Activated CD8-positive, alpha-beta T cell treated with anti-CD3 and anti-CD28 coated beads, Interleukin-2, amount 10 ng/mL, durations not matched to agents 7 days and 5 days (primary cell): Measurements from ENCODE around the gene ZNF610. TPM values are rescaled to one million over a fixed set of nuclear protein-coding genes. Genes with fewer than 3 reads are reported as not detected.
"Not testable (repeated sequence)": the region's sequence is repeated elsewhere in the genome, so short reads cannot be mapped to it uniquely, and the experiment has no call there.

ENCODE experiments used
- ATAC-seq: fragments of 150-1000 bp; cut with Tn5 transposase; one replicate; pipeline ENCODE4 v1.10.0; 2021; ENCODE audit warnings: moderate library complexity
- CTCF ChIA-PET: fragments of 350-600 bp; sonication (Branson Sonifier 250); formaldehyde crosslinking; loops from one replicate; lab custom pipeline; 2021; ENCODE audit warnings: antibody characterized with exemption; lab: Charles Lee
- POLR2A ChIA-PET: fragments of 350-600 bp; sonication (Branson Sonifier 250); formaldehyde crosslinking; loops from one replicate; lab custom pipeline; 2021; ENCODE audit warnings: antibody characterized with exemption; lab: Charles Lee
- DNase-seq: peaks from one replicate; pipeline ENCODE4 v3.0.0-alpha.2; 2020
- H3K27ac Mint-ChIP-seq: one replicate; pipeline ENCODE4 v1.8.0; 2021; ENCODE audit warnings: mild to moderate bottlenecking, mixed read lengths
- H3K27me3 Mint-ChIP-seq: one replicate; pipeline ENCODE4 v1.8.0; 2021; ENCODE audit warnings: low read depth, mixed read lengths
- H3K36me3 Mint-ChIP-seq: one replicate; pipeline ENCODE4 v1.8.0; 2021; ENCODE audit warnings: low read depth, mixed read lengths
- H3K4me1 Mint-ChIP-seq: one replicate; pipeline ENCODE4 v1.8.0; 2021; ENCODE audit warnings: low read depth, mixed read lengths
- H3K4me3 Mint-ChIP-seq: one replicate; pipeline ENCODE4 v1.8.0; 2021; ENCODE audit warnings: mild to moderate bottlenecking, mixed read lengths
- H3K9me3 Mint-ChIP-seq: one replicate; pipeline ENCODE4 v1.8.0; 2022; ENCODE audit warnings: mixed read lengths; ENCODE audit not compliant: insufficient read depth
- total RNA-seq, 2 experiments: library from RNA; stranded (reverse); gene quantifications; one replicate each; pipeline ENCODE4 v1.2.3, GENCODE V29; 2021

ZNF610 gene
- total RNA-seq, 2 experiments from 2014 or later = 1.5 to 1.6 TPM

- peaks cover 40% of the 10 kb centered on the region for H3K36me3 Mint-ChIP-seq
- DNase-seq (no peak), ATAC-seq (no peak)
- H3K4me3 Mint-ChIP-seq = peak overlapping the region; percentile 97
- ChIA-PET POLR2A (interaction anchor here (1.0 kb wide), 1 partner anchor 10 kb away, joined by 4 read pairs; no protein-coding TSS in a partner anchor), CTCF (no interaction called here)
- H3K9me3 Mint-ChIP-seq = peaks cover 29% of the 10 kb centered on the region
- peak overlapping the region; percentile 99 for H3K27ac Mint-ChIP-seq
- H3K4me1 Mint-ChIP-seq = peaks cover 13% of the 10 kb centered on the region
- no peaks in the 10 kb centered on the region for H3K27me3 Mint-ChIP-seq
Measured at GRCh38 chr19:52336791-52337381, 843 bp downstream of the ZNF610 start.

DNA sequence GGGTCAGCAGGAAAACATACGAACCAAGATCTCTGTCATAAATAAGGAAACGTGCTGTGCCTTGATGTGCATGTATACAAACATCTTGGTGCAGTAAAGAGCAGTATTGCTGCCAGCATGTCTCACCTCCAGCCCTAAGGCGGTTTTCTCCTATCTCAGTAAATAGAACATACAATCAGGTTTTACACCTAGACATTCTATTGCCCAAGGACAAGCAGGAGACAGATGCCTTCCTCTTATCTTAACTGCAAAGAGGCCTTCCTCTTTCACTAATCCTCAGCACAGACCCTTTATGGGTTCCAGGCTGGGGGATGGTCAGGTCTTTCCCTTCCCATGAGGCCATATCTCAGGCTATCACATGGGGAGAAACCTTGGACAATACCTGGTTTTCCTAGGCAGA, 3.0 kb downstream of the ZNF610 start:
- Mint-ChIP-seq H3K4me1 (peaks cover 13% of the 10 kb centered on the region), H3K9me3 (peaks cover 13% of the 10 kb centered on the region), H3K36me3 (peaks cover 38% of the 10 kb centered on the region)
- H3K4me3 Mint-ChIP-seq, ATAC-seq, H3K27ac Mint-ChIP-seq, CTCF ChIA-PET, POLR2A ChIA-PET, DNase-seq, H3K27me3 Mint-ChIP-seq: not testable (repeated sequence)

- H3K9me3 Mint-ChIP-seq = peaks cover 12% of the 10 kb centered on the region
- H3K27ac Mint-ChIP-seq = no peak overlapping the region
- POLR2A ChIA-PET = no interaction called here
- DNase-seq (peak; percentile 66), ATAC-seq (peak; percentile 57)
- CTCF ChIA-PET = no interaction called here
- H3K4me3 Mint-ChIP-seq = no peak overlapping the region
- H3K4me1 Mint-ChIP-seq = no peaks in the 10 kb centered on the region
- peaks cover 16% of the 10 kb centered on the region for H3K36me3 Mint-ChIP-seq
- no peaks in the 10 kb centered on the region for H3K27me3 Mint-ChIP-seq
Measured at GRCh38 chr19:52343548-52343947, 7.5 kb downstream of the ZNF610 start.

DNA sequence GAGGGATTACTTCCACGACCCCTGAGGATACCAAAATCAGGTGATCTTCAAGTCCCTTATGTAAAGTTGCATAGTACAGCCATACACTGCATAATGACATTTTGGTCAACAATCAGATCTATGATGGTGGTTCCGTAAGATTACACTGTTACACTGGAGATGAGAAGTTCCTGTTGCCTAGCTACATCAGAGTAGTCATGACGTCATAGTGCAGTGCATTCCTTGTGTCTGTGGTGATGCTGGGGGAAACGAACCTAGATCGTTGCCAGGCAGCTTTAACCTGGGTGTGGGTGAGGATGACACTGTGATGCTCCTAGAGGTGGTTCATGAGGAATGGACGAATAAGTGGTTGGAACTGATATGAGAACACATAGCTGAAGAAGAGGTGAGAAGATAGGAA, 9.1 kb downstream of the ZNF610 start:
- ChIA-PET CTCF (no interaction called here), POLR2A (no interaction called here)
- ATAC-seq (no peak), DNase-seq (no peak)
- H3K4me3 Mint-ChIP-seq = no peak overlapping the region
- H3K9me3 Mint-ChIP-seq = peaks cover 15% of the 10 kb centered on the region
- no peaks in the 10 kb centered on the region for H3K4me1 Mint-ChIP-seq
- H3K36me3 Mint-ChIP-seq = peaks cover 17% of the 10 kb centered on the region
- H3K27me3 Mint-ChIP-seq = no peaks in the 10 kb centered on the region
- no peak overlapping the region for H3K27ac Mint-ChIP-seq

DNA sequence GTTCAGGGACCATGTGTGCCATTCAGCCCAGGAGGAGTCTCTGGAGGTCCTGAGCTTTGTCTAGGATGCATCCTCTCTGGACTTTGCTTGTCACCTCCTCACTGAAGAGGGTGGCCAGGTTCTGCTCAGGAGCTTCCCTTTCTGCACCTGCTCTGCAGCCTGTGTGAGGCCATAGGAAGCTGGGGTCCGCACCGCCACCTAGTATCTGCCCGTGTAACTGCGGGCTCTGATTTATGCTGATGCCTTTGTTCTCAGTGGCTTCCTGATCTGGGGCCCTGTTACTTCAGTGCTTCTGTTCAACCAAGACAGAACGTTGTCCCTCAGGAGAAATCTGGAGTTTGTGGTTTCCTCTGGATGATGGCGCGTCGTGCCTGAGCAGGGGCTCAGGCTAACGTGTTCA, 15.5 kb downstream of the ZNF610 start:
- ChIA-PET POLR2A (interaction anchor here (0.7 kb wide), 1 partner anchor 1883 kb away, joined by 4 read pairs; no protein-coding TSS in a partner anchor), CTCF (no interaction called here)
- H3K36me3 Mint-ChIP-seq = peaks cover 43% of the 10 kb centered on the region
- no peak for ATAC-seq
- no peak for DNase-seq
- H3K27ac Mint-ChIP-seq = no peak overlapping the region
- no peaks in the 10 kb centered on the region for H3K27me3 Mint-ChIP-seq
- H3K4me3 Mint-ChIP-seq = no peak overlapping the region
- H3K4me1 Mint-ChIP-seq = no peaks in the 10 kb centered on the region
- H3K9me3 Mint-ChIP-seq = peaks cover 37% of the 10 kb centered on the region

DNA sequence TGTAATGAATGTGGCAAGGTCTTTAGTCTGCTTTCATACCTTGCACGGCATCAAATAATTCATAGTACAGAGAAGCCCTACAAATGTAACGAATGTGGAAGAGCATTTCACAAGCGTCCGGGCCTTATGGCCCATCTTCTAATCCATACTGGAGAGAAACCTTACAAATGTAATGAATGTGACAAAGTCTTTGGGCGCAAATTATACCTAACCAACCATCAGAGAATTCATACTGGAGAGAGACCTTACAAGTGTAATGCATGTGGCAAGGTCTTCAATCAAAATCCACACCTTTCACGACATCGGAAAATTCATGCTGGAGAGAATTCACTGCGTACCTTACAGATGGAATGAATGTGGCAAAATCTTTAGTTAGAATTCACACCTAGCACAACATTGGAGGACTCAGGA, 30.4 kb downstream of the ZNF610 start:
- ChIA-PET CTCF (no interaction called here), POLR2A (no interaction called here)
- ATAC-seq (no peak), DNase-seq (no peak)
- no peak overlapping the region for H3K27ac Mint-ChIP-seq
- H3K36me3 Mint-ChIP-seq = peaks cover 42% of the 10 kb centered on the region
- H3K4me1 Mint-ChIP-seq = peaks cover 15% of the 10 kb centered on the region
- no peaks in the 10 kb centered on the region for H3K27me3 Mint-ChIP-seq
- H3K4me3 Mint-ChIP-seq = no peak overlapping the region
- H3K9me3 Mint-ChIP-seq = peaks cover 41% of the 10 kb centered on the region

- Mint-ChIP-seq H3K27me3 (no peaks in the 10 kb centered on the region), H3K9me3 (peaks cover 43% of the 10 kb centered on the region), H3K4me3 (peak within 1 kb of the TSS; percentile 88), H3K36me3 (peaks cover 54% of the 10 kb centered on the region), H3K4me1 (peaks cover 17% of the 10 kb centered on the region), H3K27ac (peak within 1 kb of the TSS; percentile 99)
- CTCF ChIA-PET = no interaction called here
- peak; percentile 99 for ATAC-seq
- POLR2A ChIA-PET = interaction anchor here (0.9 to 1.4 kb wide), 5 partner anchors 8 to 263 kb away, joined by 3 to 5 read pairs (median 3); partner anchors contain the start of gene ZNF610
- peak; percentile 95 for DNase-seq
Measured at GRCh38 chr19:52369559-52370340, 33.7 kb downstream of the ZNF610 start, which contains the start of gene ZNF880. Gene ZNF880 (plus strand): TSS chr19:52369923. CDS start chr19:52369966, 43 bp downstream.

- Mint-ChIP-seq H3K27ac (peak overlapping the region; percentile 99), H3K4me3 (peak overlapping the region; percentile 88), H3K4me1 (peaks cover 17% of the 10 kb centered on the region), H3K9me3 (peaks cover 42% of the 10 kb centered on the region), H3K27me3 (no peaks in the 10 kb centered on the region), H3K36me3 (peaks cover 59% of the 10 kb centered on the region)
- DNase-seq (no peak), ATAC-seq (no peak)
- ChIA-PET CTCF (no interaction called here), POLR2A (interaction anchor here (0.9 to 1.4 kb wide), 4 partner anchors 27 to 263 kb away, joined by 3 to 5 read pairs (median 4); partner anchors contain the start of gene ZNF610)
Measured at GRCh38 chr19:52370341-52370710, 34.3 kb downstream of the ZNF610 start.

DNA sequence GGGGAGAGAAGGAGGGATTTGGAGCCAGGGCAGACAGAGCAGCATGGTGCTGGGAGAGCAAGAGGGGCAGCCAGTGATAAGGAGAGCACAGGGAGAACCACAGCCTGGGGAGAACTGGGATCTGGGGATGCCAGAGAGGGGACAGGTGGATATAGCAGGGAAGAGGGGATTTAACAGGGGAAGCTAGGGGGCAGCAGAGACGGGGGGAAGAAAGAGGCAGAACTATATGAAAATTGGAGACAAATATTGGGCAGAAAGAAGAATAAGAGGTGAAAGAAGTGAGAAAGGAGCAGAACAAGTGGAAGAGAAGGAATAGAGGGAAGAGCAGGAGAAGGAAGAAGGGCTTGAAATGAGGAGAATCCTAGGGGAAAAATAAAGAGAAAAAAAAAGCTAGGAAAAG, 55.1 kb downstream of the ZNF610 start:
- no peak for ATAC-seq
- H3K9me3 Mint-ChIP-seq = peaks cover 46% of the 10 kb centered on the region
- POLR2A ChIA-PET = no interaction called here

GRCh38 chr19:52397310-52398080, 61.5 kb downstream of the ZNF610 start, which contains the start of gene ZNF528:
Gene ZNF528 (plus strand): TSS chr19:52397849. CDS start chr19:52402014, 4,165 bp downstream.
- Mint-ChIP-seq H3K9me3 (peaks cover 49% of the 10 kb centered on the region), H3K36me3 (peaks cover 72% of the 10 kb centered on the region), H3K4me3 (peak within 1 kb of the TSS; percentile 89), H3K4me1 (peaks cover 22% of the 10 kb centered on the region), H3K27ac (peak within 1 kb of the TSS; percentile 93), H3K27me3 (no peaks in the 10 kb centered on the region)
- peak; percentile 100 for ATAC-seq
- peak; percentile 98 for DNase-seq
- ChIA-PET POLR2A (interaction anchor here (0.5 to 1.2 kb wide), 7 partner anchors 28 to 787 kb away, joined by 3 to 4 read pairs (median 3); partner anchors contain the start of gene ZNF880), CTCF (interaction anchor here (2.0 kb wide), 1 partner anchor 56 kb away, joined by 6 read pairs; the partner anchor contains the start of gene ZNF578)

More for the DNA sequence above, 55.1 kb downstream of the ZNF610 start:
- Mint-ChIP-seq H3K27me3 (no peaks in the 10 kb centered on the region), H3K4me1 (no peaks in the 10 kb centered on the region), H3K27ac (no peak overlapping the region), H3K4me3 (no peak overlapping the region), H3K36me3 (peaks cover 33% of the 10 kb centered on the region)
- CTCF ChIA-PET = no interaction called here
- DNase-seq = no peak

DNA sequence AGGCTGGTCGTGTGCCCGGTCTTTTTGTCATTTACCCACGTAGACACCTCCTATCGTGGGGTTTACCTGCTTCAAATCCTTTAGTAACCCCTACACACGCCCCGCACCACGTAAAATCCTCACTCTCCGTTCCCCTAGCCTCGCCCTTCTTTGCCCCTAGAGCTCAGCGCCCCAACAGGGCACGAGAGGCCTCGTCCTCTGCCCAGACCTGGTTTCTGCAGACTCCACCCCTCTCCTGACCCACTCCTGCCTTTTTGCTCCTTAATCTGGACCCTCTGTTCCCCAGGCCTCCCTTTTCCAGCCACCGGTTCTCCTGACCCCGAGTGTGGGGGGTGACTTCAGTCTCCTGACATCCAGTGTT, 62.0 kb downstream of the ZNF610 start:
- H3K9me3 Mint-ChIP-seq = peaks cover 51% of the 10 kb centered on the region
- peak overlapping the region; percentile 89 for H3K4me3 Mint-ChIP-seq
- peak overlapping the region; percentile 93 for H3K27ac Mint-ChIP-seq
- H3K27me3 Mint-ChIP-seq = no peaks in the 10 kb centered on the region
- peak; percentile 53 for ATAC-seq
- ChIA-PET CTCF (interaction anchor here (2.0 kb wide), 1 partner anchor 56 kb away, joined by 6 read pairs; the partner anchor contains the start of gene ZNF578), POLR2A (interaction anchor here (0.5 to 1.2 kb wide), 6 partner anchors 25 to 989 kb away, joined by 3 to 5 read pairs (median 4); partner anchors contain the start of genes PPP2R1A and ZNF880)
- H3K36me3 Mint-ChIP-seq = peaks cover 74% of the 10 kb centered on the region
- H3K4me1 Mint-ChIP-seq = peaks cover 22% of the 10 kb centered on the region
- DNase-seq = no peak
